ENCODE results near the gene KRTAP19-8.

GRCh38 chr21:31064803-31065202 lies 26.5 kb upstream of the KRTAP19-8 start:
- TF ChIP-seq CTCF (IDR thresholded peaks at IDR 0.05; ENCODE audit: insufficient read depth, low read length) (no peak), POLR2AphosphoS5 (IDR thresholded peaks at IDR 0.05; ENCODE audit: low read depth) (no peak)
